GM18858 (cell line): ENCODE results near the gene OXCT1.

Experiments
- ATAC-seq: cut with Tn5 transposase; IDR thresholded peaks from one replicate; pipeline ENCODE4 v1.9.1; 2021; ENCODE audit not compliant: unreplicated experiment

OXCT1 gene

GRCh38 chr5:41869724-41870626 lies at the start of gene OXCT1:
Gene OXCT1, minus strand, starts transcription at chr5:41870425. Its CDS starts 67 bp downstream, at chr5:41870358.
- ATAC-seq: peak; percentile 91

GRCh38 chr5:41918105-41918504 lies 47.9 kb upstream of the OXCT1 start:
- peak; percentile 57 for ATAC-seq

- ATAC-seq: no peak
Observed at GRCh38 chr5:41908374-41909079, 38.3 kb upstream of the OXCT1 start.

GRCh38 chr5:41906151-41906550 lies 35.9 kb upstream of the OXCT1 start:
- no peak for ATAC-seq

- ATAC-seq: peak; percentile 97
Observed at GRCh38 chr5:41903892-41904799, 33.9 kb upstream of the OXCT1 start, which contains the start of gene RIMOC1. Gene RIMOC1, plus strand, starts transcription at chr5:41904344. Its CDS starts 24 bp downstream, at chr5:41904368.

GRCh38 chr5:41903382-41903891 lies 33.2 kb upstream of the OXCT1 start:
- ATAC-seq: no peak

- no peak for ATAC-seq
Observed at GRCh38 chr5:41896230-41896629, 26.0 kb upstream of the OXCT1 start.

- no peak for ATAC-seq
Observed at GRCh38 chr5:41893074-41893851, 23.0 kb upstream of the OXCT1 start.

- no peak for ATAC-seq
Observed at GRCh38 chr5:41892031-41892430, 21.8 kb upstream of the OXCT1 start.

- ATAC-seq: no peak
Observed at GRCh38 chr5:41891066-41891707, 21.0 kb upstream of the OXCT1 start.

- ATAC-seq: no peak
Observed at GRCh38 chr5:41885286-41885685, 15.1 kb upstream of the OXCT1 start.

- ATAC-seq: no peak
Observed at GRCh38 chr5:41883936-41884335, 13.7 kb upstream of the OXCT1 start.

- ATAC-seq: no peak
Observed at GRCh38 chr5:41883243-41883642, 13.0 kb upstream of the OXCT1 start.

GRCh38 chr5:41882765-41883164 lies 12.5 kb upstream of the OXCT1 start:
- no peak for ATAC-seq

GRCh38 chr5:41878643-41879478 lies 8.6 kb upstream of the OXCT1 start:
- no peak for ATAC-seq

GRCh38 chr5:41878173-41878572 lies 7.9 kb upstream of the OXCT1 start:
- no peak for ATAC-seq

- no peak for ATAC-seq
Observed at GRCh38 chr5:41877408-41877807, 7.2 kb upstream of the OXCT1 start.

GRCh38 chr5:41876678-41877077 lies 6.5 kb upstream of the OXCT1 start:
- ATAC-seq: no peak

GRCh38 chr5:41875121-41875520 lies 4.9 kb upstream of the OXCT1 start:
- no peak for ATAC-seq
